EH (cell line): ENCODE data around the gene TTF1.

ENCODE experiments used
- DNase-seq: peaks from one replicate; pipeline ENCODE4 v3.0.0-alpha.2; 2015; ENCODE audit warnings: low read depth

TTF1 gene

GRCh38 chr9:132365986-132366385, 40.7 kb downstream of the TTF1 start:
- DNase-seq: no peak

- DNase-seq: no peak
Measured at GRCh38 chr9:132364068-132364467, 42.6 kb downstream of the TTF1 start.

GRCh38 chr9:132357764-132358163, 48.9 kb downstream of the TTF1 start:
- no peak for DNase-seq

- no peak for DNase-seq
Measured at GRCh38 chr9:132356324-132356924, 50.2 kb downstream of the TTF1 start.

- DNase-seq: peak; percentile 97
Measured at GRCh38 chr9:132354637-132355355, 51.8 kb downstream of the TTF1 start, which contains the start of gene SETX. Gene SETX (minus strand): TSS chr9:132354986. CDS start chr9:132349428, 5,558 bp downstream.

GRCh38 chr9:132351404-132352045, 55.1 kb downstream of the TTF1 start:
- no peak for DNase-seq

GRCh38 chr9:132350861-132351315, 55.8 kb downstream of the TTF1 start:
- peak; percentile 15 for DNase-seq

- DNase-seq: no peak
Measured at GRCh38 chr9:132348676-132349075, 58.0 kb downstream of the TTF1 start.

- no peak for DNase-seq
Measured at GRCh38 chr9:132346177-132346576, 60.5 kb downstream of the TTF1 start.

- DNase-seq: no peak
Measured at GRCh38 chr9:132341177-132341840, 65.3 kb downstream of the TTF1 start.

- DNase-seq: no peak
Measured at GRCh38 chr9:132334364-132334763, 72.3 kb downstream of the TTF1 start.

GRCh38 chr9:132333556-132333955, 73.1 kb downstream of the TTF1 start:
- no peak for DNase-seq

- DNase-seq: no peak
Measured at GRCh38 chr9:132328580-132328979, 78.1 kb downstream of the TTF1 start.

- no peak for DNase-seq
Measured at GRCh38 chr9:132327537-132327936, 79.1 kb downstream of the TTF1 start.
